Neural cell (in vitro differentiated cells): Measurements from ENCODE around the gene DCX. TPM values are rescaled to one million over a fixed set of nuclear protein-coding genes. Genes with fewer than 3 reads are reported as not detected.

Experiments used
- H2AFZ ChIP-seq: fragments of 200-600, 300-800 bp; sonication (generic), shearing (Covaris generic); 2 replicates; pipeline ENCODE4 v1.6.0; 2014; ENCODE audit warnings: low read depth, mild to moderate bottlenecking, antibody characterized with exemption, low read length, moderate library complexity
- H3F3A ChIP-seq: fragments of 200-600 bp; shearing (Covaris generic); 2 replicates; pipeline ENCODE4 v1.6.1; 2016; ENCODE audit warnings: mild to moderate bottlenecking, moderate library complexity, mixed read lengths, antibody characterized with exemption, low read length; ENCODE audit not compliant: insufficient read depth, poor library complexity, severe bottlenecking
- H3K27ac ChIP-seq: fragments of 200-600, 300-800 bp; sonication (generic), shearing (Covaris generic); 2 replicates; pipeline ENCODE4 v1.5.1; 2014; ENCODE audit warnings: mild to moderate bottlenecking, low read length, moderate library complexity
- H3K27me3 ChIP-seq: fragments of 300-800, 200-600 bp; sonication (generic), shearing (Covaris generic); 2 replicates; pipeline ENCODE4 v1.6.0; 2014; ENCODE audit warnings: mild to moderate bottlenecking, low read depth, low read length, moderate library complexity; ENCODE audit not compliant: insufficient read depth
- H3K36me3 ChIP-seq: fragments of 300-800, 200-600 bp; sonication (generic), shearing (Covaris generic); 2 replicates; pipeline ENCODE4 v1.5.1; 2014; ENCODE audit warnings: mild to moderate bottlenecking, antibody characterized with exemption, low read length, moderate library complexity; ENCODE audit not compliant: insufficient read depth
- H3K4me2 ChIP-seq: fragments of 300-800, 200-600 bp; sonication (generic), shearing (Covaris generic); 2 replicates; pipeline ENCODE4 v1.6.0; 2014; ENCODE audit warnings: mild to moderate bottlenecking, low read length
- H3K4me3 ChIP-seq: fragments of 300-800, 200-600 bp; sonication (generic), shearing (Covaris generic); 2 replicates; pipeline ENCODE4 v1.5.1; 2014; ENCODE audit warnings: mild to moderate bottlenecking, low read length, moderate library complexity
- H3K79me2 ChIP-seq: fragments of 200-600 bp; shearing (Covaris generic); replicated peaks from 2 replicates; pipeline ENCODE4 v1.6.0; 2014; ENCODE audit warnings: mild to moderate bottlenecking, low read length, moderate library complexity; ENCODE audit not compliant: insufficient read depth
- H3K9ac ChIP-seq: fragments of 300-800, 200-600 bp; sonication (generic), shearing (Covaris generic); 2 replicates; pipeline ENCODE4 v1.6.1; 2016; ENCODE audit warnings: mild to moderate bottlenecking, low read length, mixed read lengths
- H3K9me2 ChIP-seq: fragments of 200-600 bp; shearing (Covaris generic); 2 replicates; pipeline ENCODE4 v1.6.1; 2016; ENCODE audit warnings: mild to moderate bottlenecking, low read length, mixed read lengths; ENCODE audit not compliant: insufficient read depth
- H3K9me3 ChIP-seq: fragments of 200-600, 300-800 bp; sonication (generic), shearing (Covaris generic); 2 replicates; pipeline ENCODE4 v1.6.1; 2016; ENCODE audit warnings: mild to moderate bottlenecking, mixed run types, low read length, moderate library complexity, mixed read lengths
- H4K20me1 ChIP-seq: fragments of 200-600 bp; shearing (Covaris generic); 2 replicates; pipeline ENCODE4 v1.6.1; 2016; ENCODE audit warnings: mild to moderate bottlenecking, mixed run types; ENCODE audit not compliant: insufficient read depth
- EP300 ChIP-seq: fragments of 450-650 bp; conservative IDR thresholded peaks from 2 replicates; pipeline ENCODE4 v1.6.1; 2014; ENCODE audit warnings: antibody characterized with exemption, mild to moderate bottlenecking, moderate library complexity; ENCODE audit not compliant: poor library complexity, severe bottlenecking
- EZH2 ChIP-seq: fragments of 200-600, 300-800 bp; shearing (Covaris generic), sonication (generic); IDR thresholded peaks from 2 replicates; pipeline ENCODE4 v1.6.1; 2014; ENCODE audit warnings: antibody characterized with exemption, low read length, borderline replicate concordance, mild to moderate bottlenecking; ENCODE audit not compliant: insufficient read depth, poor library complexity, severe bottlenecking
- MXI1 ChIP-seq: fragments of 450-650 bp; conservative IDR thresholded peaks from 2 replicates; pipeline ENCODE4 v1.6.1; 2014; ENCODE audit warnings: antibody characterized with exemption, mild to moderate bottlenecking; ENCODE audit not compliant: poor library complexity, severe bottlenecking
- POLR2AphosphoS5 ChIP-seq: IDR thresholded peaks from 2 replicates; pipeline ENCODE4 v1.6.1; 2012
- RAD21 ChIP-seq: fragments of 450-650 bp; conservative IDR thresholded peaks from 2 replicates; pipeline ENCODE4 v1.6.1; 2014; ENCODE audit warnings: antibody characterized with exemption, mild to moderate bottlenecking, moderate library complexity
- SMC3 ChIP-seq: fragments of 450-650 bp; conservative IDR thresholded peaks from 2 replicates; pipeline ENCODE4 v1.6.1; 2014; ENCODE audit warnings: antibody characterized with exemption, mild to moderate bottlenecking, moderate library complexity; ENCODE audit not compliant: poor library complexity
- TAF1 ChIP-seq: IDR thresholded peaks from 2 replicates; pipeline ENCODE4 v1.6.1; 2012; ENCODE audit warnings: low read depth
- polyA plus RNA-seq: library from polyadenylated mRNA; depleted of rRNA; stranded (reverse); fragments of >200 nt; gene quantifications from 2 replicates; pipeline ENCODE4 v1.2.3, GENCODE V29; 2014
- TF ChIP-seq, protein P1 (sequence below): fragments of 450-650 bp; IDR thresholded peaks from 2 replicates; pipeline ENCODE4 v1.5.1; 2014; ENCODE audit warnings: antibody characterized with exemption, mild to moderate bottlenecking, moderate library complexity; ENCODE audit not compliant: poor library complexity, severe bottlenecking
- TF ChIP-seq, protein P2 (sequence below): IDR thresholded peaks from 2 replicates; pipeline ENCODE4 v1.6.1; 2012; ENCODE audit warnings: borderline replicate concordance

Gene DCX
- polyA plus RNA-seq, 1 donor from 2014 or later: 180 TPM

DNA sequence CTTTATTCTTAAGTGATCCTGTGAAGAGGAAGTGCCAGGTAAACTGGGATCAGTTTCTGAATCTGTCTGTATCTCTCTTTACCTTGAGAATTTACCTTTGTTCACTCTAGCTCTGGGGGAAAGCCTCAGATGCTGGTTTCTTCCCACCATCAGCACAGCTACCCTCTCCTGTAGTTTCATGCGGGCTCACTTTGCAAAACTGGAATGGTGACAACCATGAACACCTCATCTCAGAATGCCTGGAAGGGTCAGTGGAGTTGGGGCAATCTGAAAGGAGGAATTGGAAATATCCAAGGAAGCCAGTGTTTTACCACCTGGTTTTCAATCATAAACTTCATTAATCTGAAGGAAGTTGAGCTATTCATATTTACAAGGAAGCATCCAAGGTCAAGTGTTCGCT, 30.8 kb upstream of the DCX start:
- Histone ChIP-seq H3K4me3 (no peak overlapping the region), H3K27me3 (no peaks in the 10 kb centered on the region), H3K9ac (no peak overlapping the region), H3K4me2 (no peak overlapping the region), H4K20me1 (no peaks in the 10 kb centered on the region), H3K9me3 (no peaks in the 10 kb centered on the region), H3K9me2 (no peaks in the 10 kb centered on the region), H3K27ac (no peak overlapping the region), H3K36me3 (no peaks in the 10 kb centered on the region), H3K79me2 (no peaks in the 10 kb centered on the region), H2AFZ (no peak overlapping the region), H3F3A (no peaks in the 10 kb centered on the region)
- TF ChIP-seq, protein P1, sequence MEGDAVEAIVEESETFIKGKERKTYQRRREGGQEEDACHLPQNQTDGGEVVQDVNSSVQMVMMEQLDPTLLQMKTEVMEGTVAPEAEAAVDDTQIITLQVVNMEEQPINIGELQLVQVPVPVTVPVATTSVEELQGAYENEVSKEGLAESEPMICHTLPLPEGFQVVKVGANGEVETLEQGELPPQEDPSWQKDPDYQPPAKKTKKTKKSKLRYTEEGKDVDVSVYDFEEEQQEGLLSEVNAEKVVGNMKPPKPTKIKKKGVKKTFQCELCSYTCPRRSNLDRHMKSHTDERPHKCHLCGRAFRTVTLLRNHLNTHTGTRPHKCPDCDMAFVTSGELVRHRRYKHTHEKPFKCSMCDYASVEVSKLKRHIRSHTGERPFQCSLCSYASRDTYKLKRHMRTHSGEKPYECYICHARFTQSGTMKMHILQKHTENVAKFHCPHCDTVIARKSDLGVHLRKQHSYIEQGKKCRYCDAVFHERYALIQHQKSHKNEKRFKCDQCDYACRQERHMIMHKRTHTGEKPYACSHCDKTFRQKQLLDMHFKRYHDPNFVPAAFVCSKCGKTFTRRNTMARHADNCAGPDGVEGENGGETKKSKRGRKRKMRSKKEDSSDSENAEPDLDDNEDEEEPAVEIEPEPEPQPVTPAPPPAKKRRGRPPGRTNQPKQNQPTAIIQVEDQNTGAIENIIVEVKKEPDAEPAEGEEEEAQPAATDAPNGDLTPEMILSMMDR: no peak
- TF ChIP-seq, protein P2, sequence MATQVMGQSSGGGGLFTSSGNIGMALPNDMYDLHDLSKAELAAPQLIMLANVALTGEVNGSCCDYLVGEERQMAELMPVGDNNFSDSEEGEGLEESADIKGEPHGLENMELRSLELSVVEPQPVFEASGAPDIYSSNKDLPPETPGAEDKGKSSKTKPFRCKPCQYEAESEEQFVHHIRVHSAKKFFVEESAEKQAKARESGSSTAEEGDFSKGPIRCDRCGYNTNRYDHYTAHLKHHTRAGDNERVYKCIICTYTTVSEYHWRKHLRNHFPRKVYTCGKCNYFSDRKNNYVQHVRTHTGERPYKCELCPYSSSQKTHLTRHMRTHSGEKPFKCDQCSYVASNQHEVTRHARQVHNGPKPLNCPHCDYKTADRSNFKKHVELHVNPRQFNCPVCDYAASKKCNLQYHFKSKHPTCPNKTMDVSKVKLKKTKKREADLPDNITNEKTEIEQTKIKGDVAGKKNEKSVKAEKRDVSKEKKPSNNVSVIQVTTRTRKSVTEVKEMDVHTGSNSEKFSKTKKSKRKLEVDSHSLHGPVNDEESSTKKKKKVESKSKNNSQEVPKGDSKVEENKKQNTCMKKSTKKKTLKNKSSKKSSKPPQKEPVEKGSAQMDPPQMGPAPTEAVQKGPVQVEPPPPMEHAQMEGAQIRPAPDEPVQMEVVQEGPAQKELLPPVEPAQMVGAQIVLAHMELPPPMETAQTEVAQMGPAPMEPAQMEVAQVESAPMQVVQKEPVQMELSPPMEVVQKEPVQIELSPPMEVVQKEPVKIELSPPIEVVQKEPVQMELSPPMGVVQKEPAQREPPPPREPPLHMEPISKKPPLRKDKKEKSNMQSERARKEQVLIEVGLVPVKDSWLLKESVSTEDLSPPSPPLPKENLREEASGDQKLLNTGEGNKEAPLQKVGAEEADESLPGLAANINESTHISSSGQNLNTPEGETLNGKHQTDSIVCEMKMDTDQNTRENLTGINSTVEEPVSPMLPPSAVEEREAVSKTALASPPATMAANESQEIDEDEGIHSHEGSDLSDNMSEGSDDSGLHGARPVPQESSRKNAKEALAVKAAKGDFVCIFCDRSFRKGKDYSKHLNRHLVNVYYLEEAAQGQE: no peak
- TF ChIP-seq EP300: no peak

DNA sequence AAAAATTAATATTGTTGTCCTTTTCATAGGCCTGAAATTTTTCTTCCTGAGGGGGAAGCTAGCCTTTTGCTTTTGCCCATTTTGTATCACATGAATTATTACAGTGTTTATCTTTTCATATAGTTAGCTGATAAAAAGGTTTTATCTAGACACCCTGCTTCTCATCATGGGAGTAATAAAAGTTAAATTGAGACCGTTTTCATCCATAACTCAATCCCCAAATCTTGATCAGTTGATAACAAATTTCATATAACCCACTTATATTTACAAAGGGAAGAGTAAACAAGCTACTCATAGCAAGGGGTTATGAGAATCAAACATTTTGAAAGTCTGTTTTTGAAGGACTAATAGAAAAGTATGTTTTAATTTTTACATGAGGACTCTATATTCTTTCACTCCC, 23.5 kb upstream of the DCX start:
- Histone ChIP-seq H3K27me3 (no peaks in the 10 kb centered on the region), H3K4me3 (no peak overlapping the region), H3F3A (no peaks in the 10 kb centered on the region), H3K27ac (no peak overlapping the region), H3K36me3 (no peaks in the 10 kb centered on the region), H2AFZ (no peak overlapping the region), H4K20me1 (no peaks in the 10 kb centered on the region), H3K9me2 (no peaks in the 10 kb centered on the region), H3K79me2 (no peaks in the 10 kb centered on the region), H3K9ac (no peak overlapping the region), H3K9me3 (no peaks in the 10 kb centered on the region), H3K4me2 (no peak overlapping the region)
- TF ChIP-seq EZH2 (no peak), TAF1 (no peak), SMC3 (no peak), POLR2AphosphoS5 (no peak), RAD21 (no peak), MXI1 (no peak), EP300 (no peak)
- TF ChIP-seq, protein P2: no peak
